ENCODE measurements around the gene CNDP2. TPM values are rescaled to one million over a fixed set of nuclear protein-coding genes. Genes with fewer than 3 reads are reported as not detected.

CNDP2 gene
- total RNA-seq, 1 donor from 2014 or later: 52.5 TPM

DNA sequence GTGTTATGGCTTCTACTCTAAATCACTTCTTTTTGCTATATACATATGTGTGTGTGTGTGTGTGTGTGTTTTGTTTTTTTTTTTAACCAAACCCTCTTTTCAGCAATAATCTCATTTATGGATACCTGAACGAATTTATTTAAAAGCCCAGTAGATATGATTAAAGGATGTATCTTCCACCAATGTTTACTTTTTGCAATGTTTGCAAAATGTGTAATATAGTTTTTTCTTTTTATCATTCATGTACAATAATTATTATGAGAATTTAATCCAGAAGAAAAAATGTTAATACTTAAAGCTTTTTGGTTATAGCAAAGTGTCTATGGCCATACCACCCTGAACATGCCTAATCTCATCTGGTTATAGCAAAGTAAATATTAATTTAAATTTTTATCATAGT is 1.6 kb upstream of the CNDP2 start:
- intact Hi-C loops (cut with DNase I): no loop called here
- DNase-seq (ENCODE audit: extremely low spot score in 2 of 2): no peak
- Histone ChIP-seq H3K4me3 (no peak overlapping the region), H3K27me3 (no peaks in the 10 kb centered on the region), H3K4me1 (peaks cover 27% of the 10 kb centered on the region), H3K27ac (no peak overlapping the region), H3K36me3 (no peaks in the 10 kb centered on the region), H3K9me3 (no peaks in the 10 kb centered on the region)
- TF ChIP-seq, protein P1, sequence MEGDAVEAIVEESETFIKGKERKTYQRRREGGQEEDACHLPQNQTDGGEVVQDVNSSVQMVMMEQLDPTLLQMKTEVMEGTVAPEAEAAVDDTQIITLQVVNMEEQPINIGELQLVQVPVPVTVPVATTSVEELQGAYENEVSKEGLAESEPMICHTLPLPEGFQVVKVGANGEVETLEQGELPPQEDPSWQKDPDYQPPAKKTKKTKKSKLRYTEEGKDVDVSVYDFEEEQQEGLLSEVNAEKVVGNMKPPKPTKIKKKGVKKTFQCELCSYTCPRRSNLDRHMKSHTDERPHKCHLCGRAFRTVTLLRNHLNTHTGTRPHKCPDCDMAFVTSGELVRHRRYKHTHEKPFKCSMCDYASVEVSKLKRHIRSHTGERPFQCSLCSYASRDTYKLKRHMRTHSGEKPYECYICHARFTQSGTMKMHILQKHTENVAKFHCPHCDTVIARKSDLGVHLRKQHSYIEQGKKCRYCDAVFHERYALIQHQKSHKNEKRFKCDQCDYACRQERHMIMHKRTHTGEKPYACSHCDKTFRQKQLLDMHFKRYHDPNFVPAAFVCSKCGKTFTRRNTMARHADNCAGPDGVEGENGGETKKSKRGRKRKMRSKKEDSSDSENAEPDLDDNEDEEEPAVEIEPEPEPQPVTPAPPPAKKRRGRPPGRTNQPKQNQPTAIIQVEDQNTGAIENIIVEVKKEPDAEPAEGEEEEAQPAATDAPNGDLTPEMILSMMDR (IDR thresholded peaks at IDR 0.05): no peak
- TF ChIP-seq POLR2AphosphoS5 (IDR thresholded peaks at IDR 0.05; ENCODE audit: insufficient read depth in 1 of 2, low read depth in 1 of 2) (no peak), POLR2A (IDR thresholded peaks at IDR 0.05) (no peak)

DNA sequence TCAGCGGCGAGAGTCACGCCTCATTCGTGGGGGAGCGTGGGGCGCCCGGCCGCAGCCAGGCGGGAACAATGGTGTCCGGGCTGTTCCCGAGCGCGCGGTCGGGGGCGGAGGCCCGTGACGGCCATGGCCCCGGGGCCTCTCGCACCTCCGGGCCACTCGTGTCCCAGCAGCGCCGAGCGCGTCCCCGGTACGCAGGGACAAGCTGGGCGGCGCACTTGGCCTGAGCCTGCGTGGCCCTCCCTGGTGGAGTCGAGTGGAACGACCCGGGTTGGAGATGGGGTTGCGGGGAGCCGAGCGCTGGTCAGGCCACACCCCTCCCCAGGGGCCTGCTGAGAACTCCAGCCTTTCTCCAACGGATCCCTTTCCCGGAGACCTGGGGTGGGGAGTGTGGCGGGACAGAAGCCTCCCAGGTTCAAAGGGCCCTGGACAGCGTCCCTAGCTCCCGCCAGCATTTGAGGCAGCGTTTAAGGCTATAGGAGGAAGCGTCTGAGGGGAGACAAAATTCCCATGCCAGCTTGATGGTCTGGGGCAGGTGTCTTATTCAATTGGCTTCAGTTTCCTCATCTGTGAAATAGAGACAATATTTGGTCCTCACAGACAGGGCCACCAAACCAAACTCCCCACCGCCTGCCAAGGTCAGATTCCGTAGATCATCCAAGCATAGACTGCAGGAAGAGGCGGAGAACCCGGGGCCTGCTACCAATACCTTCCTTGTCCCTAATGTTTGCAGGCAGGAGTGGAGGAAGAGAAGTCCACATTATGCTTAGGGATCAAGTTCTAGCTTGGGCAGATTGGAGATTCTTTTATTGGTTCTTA is 553 bp downstream of the CNDP2 start:
- no peaks in the 10 kb centered on the region for H3K27me3 ChIP-seq
- peaks cover 34% of the 10 kb centered on the region for H3K4me1 ChIP-seq
- H3K27ac ChIP-seq: peak overlapping the region; percentile 93
- TF ChIP-seq, protein P1 (IDR thresholded peaks at IDR 0.05): no peak
- TF ChIP-seq POLR2AphosphoS5 (IDR thresholded peaks at IDR 0.05; ENCODE audit: insufficient read depth in 1 of 2, low read depth in 1 of 2): no peak
- no peak for TF ChIP-seq POLR2A (IDR thresholded peaks at IDR 0.05)
- peaks cover 0 to 8% of the 10 kb centered on the region in 2 donors for H3K36me3 ChIP-seq
- H3K4me3 ChIP-seq: peak overlapping the region; percentile 84 to 99
- DNase-seq (ENCODE audit: extremely low spot score in 2 of 2): no peak
- intact Hi-C loops (cut with DNase I): loop anchor here (5.0 kb wide), 1 partner anchor 101 kb away; the partner anchor contains the start of gene ZNF407
- H3K9me3 ChIP-seq: no peaks in the 10 kb centered on the region

DNA sequence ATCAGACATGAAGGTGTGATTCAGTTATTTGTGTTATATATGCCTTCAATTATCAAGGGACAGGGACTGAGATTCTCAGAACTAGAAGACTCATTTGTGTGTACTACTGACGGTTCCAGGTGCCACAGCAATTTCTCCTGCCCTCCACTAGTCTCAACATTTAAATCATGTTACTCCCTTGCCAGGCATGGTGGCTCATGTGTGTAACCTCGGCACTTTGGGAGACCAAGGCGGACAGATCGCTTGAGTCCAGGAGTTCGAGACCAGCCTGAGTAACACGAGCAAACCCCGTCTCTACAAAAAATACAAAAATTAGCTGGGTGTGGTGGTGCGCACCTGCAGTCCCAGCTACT is 1.1 kb downstream of the CNDP2 start:
- Histone ChIP-seq H3K4me3 (peak overlapping the region; percentile 84 to 99), H3K4me1 (peaks cover 37% of the 10 kb centered on the region), H3K27me3 (no peaks in the 10 kb centered on the region), H3K27ac (no peak overlapping the region), H3K36me3 (peaks cover 0 to 14% of the 10 kb centered on the region in 2 donors), H3K9me3 (no peaks in the 10 kb centered on the region)
- DNase-seq (ENCODE audit: extremely low spot score in 2 of 2): no peak
- TF ChIP-seq POLR2AphosphoS5 (IDR thresholded peaks at IDR 0.05; ENCODE audit: insufficient read depth in 1 of 2, low read depth in 1 of 2) (no peak), POLR2A (IDR thresholded peaks at IDR 0.05) (no peak)
- TF ChIP-seq, protein P1 (IDR thresholded peaks at IDR 0.05): no peak
- intact Hi-C loops (cut with DNase I): loop anchor here (5.0 kb wide), 1 partner anchor 100 kb away; the partner anchor contains the start of gene ZNF407

DNA sequence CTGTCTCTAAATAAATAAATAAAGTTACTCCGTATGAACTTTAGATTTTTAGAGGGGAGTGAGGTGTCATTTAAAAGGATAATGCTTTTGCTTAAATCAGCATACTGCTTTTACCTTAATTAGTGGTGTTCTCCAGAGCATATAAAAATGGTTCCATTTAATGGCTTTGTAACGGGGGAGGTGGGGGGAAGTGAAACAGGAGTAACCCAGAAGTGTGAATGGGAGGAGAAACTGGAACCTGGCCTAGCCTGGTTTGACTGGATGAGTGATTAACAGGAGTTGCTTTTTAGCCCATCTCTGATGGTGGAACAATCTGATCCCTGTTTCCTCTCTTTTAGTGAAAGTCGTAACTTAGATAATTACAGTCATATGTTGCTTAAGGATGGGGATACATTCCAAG is 1.6 kb downstream of the CNDP2 start:
- no peaks in the 10 kb centered on the region for H3K9me3 ChIP-seq
- no peak for DNase-seq (ENCODE audit: extremely low spot score in 2 of 2)
- intact Hi-C loops (cut with DNase I): loop anchor here (5.0 kb wide), 1 partner anchor 100 kb away; the partner anchor contains the start of gene ZNF407
- peaks cover 37% of the 10 kb centered on the region for H3K4me1 ChIP-seq
- H3K36me3 ChIP-seq: peaks cover 0 to 19% of the 10 kb centered on the region in 2 donors
- H3K27ac ChIP-seq: no peak overlapping the region
- H3K27me3 ChIP-seq: no peaks in the 10 kb centered on the region
- TF ChIP-seq POLR2AphosphoS5 (IDR thresholded peaks at IDR 0.05; ENCODE audit: insufficient read depth in 1 of 2, low read depth in 1 of 2) (no peak), POLR2A (IDR thresholded peaks at IDR 0.05) (no peak)
- TF ChIP-seq, protein P1 (IDR thresholded peaks at IDR 0.05): no peak
- no peak overlapping the region for H3K4me3 ChIP-seq

All from vagina (tissue), 2 donors.